Measurements from ENCODE around the gene NSUN6. TPM values are rescaled to one million over a fixed set of nuclear protein-coding genes. Genes with fewer than 3 reads are reported as not detected.

NSUN6 gene
- total and polyA plus RNA-seq, 4 donors = 16.3 to 47.6 (median 25.0) TPM

DNA sequence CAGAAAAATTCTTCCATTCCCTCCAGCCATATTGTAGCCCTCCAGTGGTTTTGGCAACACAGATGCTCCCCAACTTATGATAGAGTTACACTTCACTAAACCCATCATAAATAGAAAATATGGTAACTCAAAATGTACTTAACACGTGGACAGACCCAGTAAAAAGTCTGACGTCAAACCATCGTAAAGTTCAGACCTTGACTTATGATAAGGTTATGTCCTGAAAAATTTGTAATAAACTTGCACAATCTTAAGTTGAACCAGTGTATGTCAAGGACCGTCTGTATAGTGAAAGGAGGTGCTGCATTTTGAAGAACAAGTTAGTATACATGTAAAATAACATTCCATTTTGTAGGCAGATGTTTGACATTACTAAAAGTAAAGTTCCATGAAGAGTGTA, 142.8 kb downstream of the NSUN6 start (continued):
- TF ChIP-seq, protein P1, sequence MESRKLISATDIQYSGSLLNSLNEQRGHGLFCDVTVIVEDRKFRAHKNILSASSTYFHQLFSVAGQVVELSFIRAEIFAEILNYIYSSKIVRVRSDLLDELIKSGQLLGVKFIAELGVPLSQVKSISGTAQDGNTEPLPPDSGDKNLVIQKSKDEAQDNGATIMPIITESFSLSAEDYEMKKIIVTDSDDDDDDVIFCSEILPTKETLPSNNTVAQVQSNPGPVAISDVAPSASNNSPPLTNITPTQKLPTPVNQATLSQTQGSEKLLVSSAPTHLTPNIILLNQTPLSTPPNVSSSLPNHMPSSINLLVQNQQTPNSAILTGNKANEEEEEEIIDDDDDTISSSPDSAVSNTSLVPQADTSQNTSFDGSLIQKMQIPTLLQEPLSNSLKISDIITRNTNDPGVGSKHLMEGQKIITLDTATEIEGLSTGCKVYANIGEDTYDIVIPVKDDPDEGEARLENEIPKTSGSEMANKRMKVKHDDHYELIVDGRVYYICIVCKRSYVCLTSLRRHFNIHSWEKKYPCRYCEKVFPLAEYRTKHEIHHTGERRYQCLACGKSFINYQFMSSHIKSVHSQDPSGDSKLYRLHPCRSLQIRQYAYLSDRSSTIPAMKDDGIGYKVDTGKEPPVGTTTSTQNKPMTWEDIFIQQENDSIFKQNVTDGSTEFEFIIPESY (IDR thresholded peaks at IDR 0.05) = no peak
- TF ChIP-seq, protein P2, sequence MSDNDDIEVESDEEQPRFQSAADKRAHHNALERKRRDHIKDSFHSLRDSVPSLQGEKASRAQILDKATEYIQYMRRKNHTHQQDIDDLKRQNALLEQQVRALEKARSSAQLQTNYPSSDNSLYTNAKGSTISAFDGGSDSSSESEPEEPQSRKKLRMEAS (IDR thresholded peaks at IDR 0.05) = no peak
- TF ChIP-seq SP1 (IDR thresholded peaks at IDR 0.05) (no peak), FOXA1 (IDR thresholded peaks at IDR 0.05) (no peak), RXRA (IDR thresholded peaks at IDR 0.05) (no peak)

DNA sequence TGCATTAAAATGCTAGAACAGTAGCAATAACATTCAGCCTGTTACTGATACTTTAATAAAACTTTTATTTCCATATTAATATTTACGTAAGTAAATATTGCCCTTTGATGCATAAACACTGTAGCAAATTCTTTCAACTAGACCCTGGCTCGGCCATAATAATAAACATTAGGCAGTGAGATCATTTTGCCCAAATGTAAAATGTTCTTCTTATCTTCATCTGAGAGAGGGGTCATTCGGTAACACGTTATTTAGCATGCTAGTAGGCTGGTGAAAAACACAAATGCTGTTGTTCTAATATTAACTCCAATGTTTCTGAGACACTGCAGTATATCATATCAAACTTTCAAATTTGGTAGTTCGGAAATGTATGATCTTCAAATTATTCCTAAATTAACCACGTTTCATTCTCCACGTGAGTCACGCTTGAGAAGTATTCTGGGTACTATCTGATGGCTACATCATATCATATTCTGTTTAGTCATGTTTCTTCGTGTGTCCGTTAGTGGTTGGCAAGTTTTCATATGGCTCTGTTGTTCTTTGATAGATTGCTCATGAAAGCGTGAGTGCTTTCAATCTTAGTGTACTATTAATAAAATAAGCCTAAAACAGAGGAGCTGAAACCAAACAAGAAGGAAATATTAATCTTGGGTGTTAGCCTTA, 145.8 kb downstream of the NSUN6 start:
- Histone ChIP-seq H3K36me3 (ENCODE audit: control insufficient read depth in 4 of 4, insufficient read depth in 3 of 4, low read depth in 1 of 4, low read length in 3 of 4) (no peaks in the 10 kb centered on the region), H3K27me3 (ENCODE audit: control insufficient read depth in 4 of 4, insufficient read depth in 4 of 4, low read length in 3 of 4) (no peaks in the 10 kb centered on the region), H3K9ac (ENCODE audit: low read depth in 1 of 2, low read length in 2 of 2) (no peak overlapping the region), H3K4me3 (ENCODE audit: low read depth in 1 of 3, low read length in 3 of 3) (no peak overlapping the region), H3K9me3 (ENCODE audit: control insufficient read depth in 4 of 4, low read length in 3 of 4) (no peaks in the 10 kb centered on the region), H3K27ac (ENCODE audit: low read depth in 1 of 2, low read length in 2 of 2) (no peak overlapping the region), H3K4me1 (ENCODE audit: control insufficient read depth in 4 of 4, insufficient read depth in 4 of 4, low read length in 3 of 4) (no peaks in the 10 kb centered on the region)
- DNase-seq (ENCODE audit: low spot score) = no peak
- 83% methylated on average over 11 of the region's 11 CpGs for WGBS
- TF ChIP-seq, protein P3, sequence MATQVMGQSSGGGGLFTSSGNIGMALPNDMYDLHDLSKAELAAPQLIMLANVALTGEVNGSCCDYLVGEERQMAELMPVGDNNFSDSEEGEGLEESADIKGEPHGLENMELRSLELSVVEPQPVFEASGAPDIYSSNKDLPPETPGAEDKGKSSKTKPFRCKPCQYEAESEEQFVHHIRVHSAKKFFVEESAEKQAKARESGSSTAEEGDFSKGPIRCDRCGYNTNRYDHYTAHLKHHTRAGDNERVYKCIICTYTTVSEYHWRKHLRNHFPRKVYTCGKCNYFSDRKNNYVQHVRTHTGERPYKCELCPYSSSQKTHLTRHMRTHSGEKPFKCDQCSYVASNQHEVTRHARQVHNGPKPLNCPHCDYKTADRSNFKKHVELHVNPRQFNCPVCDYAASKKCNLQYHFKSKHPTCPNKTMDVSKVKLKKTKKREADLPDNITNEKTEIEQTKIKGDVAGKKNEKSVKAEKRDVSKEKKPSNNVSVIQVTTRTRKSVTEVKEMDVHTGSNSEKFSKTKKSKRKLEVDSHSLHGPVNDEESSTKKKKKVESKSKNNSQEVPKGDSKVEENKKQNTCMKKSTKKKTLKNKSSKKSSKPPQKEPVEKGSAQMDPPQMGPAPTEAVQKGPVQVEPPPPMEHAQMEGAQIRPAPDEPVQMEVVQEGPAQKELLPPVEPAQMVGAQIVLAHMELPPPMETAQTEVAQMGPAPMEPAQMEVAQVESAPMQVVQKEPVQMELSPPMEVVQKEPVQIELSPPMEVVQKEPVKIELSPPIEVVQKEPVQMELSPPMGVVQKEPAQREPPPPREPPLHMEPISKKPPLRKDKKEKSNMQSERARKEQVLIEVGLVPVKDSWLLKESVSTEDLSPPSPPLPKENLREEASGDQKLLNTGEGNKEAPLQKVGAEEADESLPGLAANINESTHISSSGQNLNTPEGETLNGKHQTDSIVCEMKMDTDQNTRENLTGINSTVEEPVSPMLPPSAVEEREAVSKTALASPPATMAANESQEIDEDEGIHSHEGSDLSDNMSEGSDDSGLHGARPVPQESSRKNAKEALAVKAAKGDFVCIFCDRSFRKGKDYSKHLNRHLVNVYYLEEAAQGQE (IDR thresholded peaks at IDR 0.05) = no peak
- TF ChIP-seq, protein P1 (IDR thresholded peaks at IDR 0.05) = no peak
- TF ChIP-seq TAF1 (conservative IDR thresholded peaks at IDR 0.05) (no peak), NR2F2 (IDR thresholded peaks at IDR 0.05) (no peak), SP1 (IDR thresholded peaks at IDR 0.05) (no peak), RXRA (IDR thresholded peaks at IDR 0.05) (no peak), RAD21 (IDR thresholded peaks at IDR 0.05) (no peak), JUND (IDR thresholded peaks at IDR 0.05) (no peak), EGR1 (IDR thresholded peaks at IDR 0.05; ENCODE audit: low read depth in 2 of 2) (no peak)
- TF ChIP-seq, protein P2 (IDR thresholded peaks at IDR 0.05) = no peak
- TF ChIP-seq, protein P4, sequence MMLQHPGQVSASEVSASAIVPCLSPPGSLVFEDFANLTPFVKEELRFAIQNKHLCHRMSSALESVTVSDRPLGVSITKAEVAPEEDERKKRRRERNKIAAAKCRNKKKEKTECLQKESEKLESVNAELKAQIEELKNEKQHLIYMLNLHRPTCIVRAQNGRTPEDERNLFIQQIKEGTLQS (IDR thresholded peaks at IDR 0.05) = no peak
- TF ChIP-seq, protein P5, sequence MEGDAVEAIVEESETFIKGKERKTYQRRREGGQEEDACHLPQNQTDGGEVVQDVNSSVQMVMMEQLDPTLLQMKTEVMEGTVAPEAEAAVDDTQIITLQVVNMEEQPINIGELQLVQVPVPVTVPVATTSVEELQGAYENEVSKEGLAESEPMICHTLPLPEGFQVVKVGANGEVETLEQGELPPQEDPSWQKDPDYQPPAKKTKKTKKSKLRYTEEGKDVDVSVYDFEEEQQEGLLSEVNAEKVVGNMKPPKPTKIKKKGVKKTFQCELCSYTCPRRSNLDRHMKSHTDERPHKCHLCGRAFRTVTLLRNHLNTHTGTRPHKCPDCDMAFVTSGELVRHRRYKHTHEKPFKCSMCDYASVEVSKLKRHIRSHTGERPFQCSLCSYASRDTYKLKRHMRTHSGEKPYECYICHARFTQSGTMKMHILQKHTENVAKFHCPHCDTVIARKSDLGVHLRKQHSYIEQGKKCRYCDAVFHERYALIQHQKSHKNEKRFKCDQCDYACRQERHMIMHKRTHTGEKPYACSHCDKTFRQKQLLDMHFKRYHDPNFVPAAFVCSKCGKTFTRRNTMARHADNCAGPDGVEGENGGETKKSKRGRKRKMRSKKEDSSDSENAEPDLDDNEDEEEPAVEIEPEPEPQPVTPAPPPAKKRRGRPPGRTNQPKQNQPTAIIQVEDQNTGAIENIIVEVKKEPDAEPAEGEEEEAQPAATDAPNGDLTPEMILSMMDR (IDR thresholded peaks at IDR 0.05; ENCODE audit: low read depth, low read length, missing input control) = no peak
